ENCODE results near the gene PPM1E.
"Not testable (repeated sequence)": the region's sequence is repeated elsewhere in the genome, so short reads cannot be mapped to it uniquely, and the experiment has no call there.

The PPM1E gene

DNA sequence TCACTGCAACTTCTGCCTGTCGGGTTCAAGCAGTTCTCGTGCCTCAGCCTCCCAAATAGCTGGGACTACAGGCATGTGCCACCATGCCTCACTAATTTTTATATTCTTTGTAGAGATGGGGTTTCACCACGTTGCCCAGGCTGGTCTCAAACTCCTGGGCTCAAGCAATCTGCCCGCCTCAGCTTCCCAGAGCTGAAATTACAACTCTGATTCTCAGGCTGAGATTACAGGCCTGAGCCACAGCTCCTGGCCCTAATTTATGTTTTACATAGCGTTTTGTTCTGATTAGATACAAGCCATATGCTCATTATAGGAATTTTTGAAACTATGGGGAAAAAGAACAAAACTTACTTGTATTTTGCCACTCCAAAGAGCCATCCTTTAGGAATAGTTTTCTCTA lies 22.8 kb downstream of the PPM1E start:
- DNase-seq (ENCODE audit: insufficient read length, low spot score); FAIRE-seq: not testable (repeated sequence)

DNA sequence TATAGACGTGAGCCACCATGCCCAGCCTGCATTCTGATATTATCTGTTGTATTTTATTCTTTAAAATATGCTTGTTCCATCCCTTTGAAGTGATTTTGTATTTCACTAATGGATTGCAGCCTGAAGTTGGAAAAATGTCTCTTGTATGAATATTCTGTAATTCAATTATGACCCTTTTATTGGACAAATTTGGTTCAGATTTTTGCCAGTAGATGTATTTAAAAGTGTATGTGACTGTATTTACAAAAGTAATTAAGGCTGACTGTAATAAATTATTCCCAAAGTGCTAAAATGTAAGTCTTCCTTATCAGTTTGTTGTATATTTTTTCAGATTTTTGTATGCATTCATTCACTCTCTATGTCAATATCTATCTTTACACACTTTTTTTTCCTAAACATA lies 23.8 kb downstream of the PPM1E start:
- FAIRE-seq: no peak
- DNase-seq (ENCODE audit: insufficient read length, low spot score): no peak

- DNase-seq (ENCODE audit: insufficient read length, low spot score): no peak
- FAIRE-seq: no peak
These were observed 27.7 kb downstream of the PPM1E start for GRCh38 chr17:58783380-58783779.

GRCh38 chr17:58785097-58785496 lies 29.4 kb downstream of the PPM1E start:
- DNase-seq (ENCODE audit: insufficient read length, low spot score): no peak
- FAIRE-seq: no peak

DNA sequence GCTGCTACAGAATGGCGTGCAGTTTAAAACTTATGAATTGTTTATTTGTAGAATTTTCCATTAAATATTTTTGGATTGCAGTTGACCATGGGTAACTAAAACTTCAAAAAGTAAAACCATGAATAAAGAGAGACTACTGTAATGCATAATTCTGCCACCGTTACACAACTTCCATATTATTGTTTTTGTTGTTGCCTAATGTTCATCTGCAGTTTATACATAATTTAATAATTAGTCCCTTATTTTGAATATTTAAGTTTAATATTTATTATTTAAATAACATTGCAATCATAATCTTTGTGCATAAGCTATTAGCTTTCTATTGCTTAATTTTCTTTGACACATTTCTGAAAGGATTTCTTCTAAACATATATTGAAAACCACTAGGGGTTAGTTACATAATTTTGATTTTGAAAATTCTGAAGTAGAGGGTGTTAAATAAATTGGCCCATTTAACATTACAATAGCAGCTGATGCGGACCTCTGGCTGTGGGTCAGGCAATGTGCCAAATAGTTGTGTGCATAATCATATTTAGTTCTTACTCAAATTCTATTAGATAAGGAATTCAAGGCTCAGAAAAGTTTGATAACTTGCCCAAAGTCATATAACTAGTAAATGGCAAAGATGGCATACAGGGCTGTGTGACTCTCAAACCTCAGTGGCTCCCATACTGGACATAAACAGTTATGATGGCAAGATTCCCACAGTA lies 31.1 kb downstream of the PPM1E start:
- FAIRE-seq: no peak
- no peak for DNase-seq (ENCODE audit: insufficient read length, low spot score)

DNA sequence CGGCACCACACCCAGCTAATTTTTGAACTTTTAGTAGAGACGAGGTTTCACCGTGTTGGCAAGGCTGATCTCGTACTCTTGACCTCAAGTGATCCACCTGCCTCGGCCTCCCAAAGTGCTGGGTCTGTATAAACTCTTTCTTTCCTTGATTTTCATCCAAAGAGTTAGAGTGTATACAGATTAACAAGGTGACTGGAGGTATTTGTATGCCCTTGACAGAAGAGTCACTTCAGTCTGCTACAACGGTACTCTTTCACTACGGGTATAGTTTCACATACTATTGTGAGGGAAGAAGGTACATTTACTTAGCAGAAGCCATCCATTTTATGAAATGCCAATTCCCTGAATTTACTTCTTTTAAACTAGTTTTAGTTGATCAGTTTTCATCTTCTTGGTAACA lies 32.5 kb downstream of the PPM1E start:
- no peak for FAIRE-seq

DNA sequence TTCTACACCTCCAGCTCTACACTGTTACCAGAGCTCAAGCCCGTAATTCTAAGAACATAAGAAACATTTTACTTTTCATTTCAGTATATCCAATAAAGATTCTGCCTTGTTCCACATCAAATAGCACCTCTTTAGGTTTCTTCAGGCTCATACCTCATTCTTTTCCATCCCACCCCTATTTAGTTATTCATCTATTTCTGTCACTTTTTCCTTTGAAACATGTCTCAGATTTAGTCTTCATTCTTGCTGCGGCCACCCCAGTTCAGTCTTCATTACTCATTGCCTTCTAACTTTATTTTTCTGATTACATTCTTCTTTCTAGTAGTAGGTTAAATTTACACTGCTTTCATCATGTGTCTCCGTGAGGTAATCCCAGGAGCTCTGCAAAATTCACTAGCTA lies 33.5 kb downstream of the PPM1E start:
- no peak for DNase-seq (ENCODE audit: insufficient read length, low spot score)
- FAIRE-seq: no peak

More for the DNA sequence above, 32.5 kb downstream of the PPM1E start:
- no peak for DNase-seq (ENCODE audit: insufficient read length, low spot score)

- DNase-seq (ENCODE audit: insufficient read length, low spot score): no peak
- FAIRE-seq: no peak
These were observed 34.2 kb downstream of the PPM1E start for GRCh38 chr17:58789831-58790230.

DNA sequence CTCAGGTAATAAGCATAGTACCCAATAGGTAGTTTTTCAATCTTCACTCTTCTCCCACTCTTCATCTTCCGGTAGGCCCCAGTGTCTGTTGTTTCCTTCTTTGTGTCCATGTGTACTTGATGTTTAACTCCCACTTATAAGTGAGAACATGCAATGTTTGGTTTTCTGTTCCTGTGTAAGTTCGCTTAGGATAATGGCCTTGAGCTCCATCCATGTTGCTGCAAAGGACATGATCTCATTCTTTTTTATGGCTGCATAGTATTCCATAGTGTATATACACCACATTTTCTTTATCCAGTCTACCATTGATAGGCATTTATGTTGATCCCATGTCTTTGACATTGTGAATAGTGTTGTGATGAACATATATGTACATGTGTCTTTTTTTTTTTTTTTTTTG lies 38.9 kb downstream of the PPM1E start:
- not testable (repeated sequence) for DNase-seq (ENCODE audit: insufficient read length, low spot score); FAIRE-seq

GRCh38 chr17:58802188-58802587 lies 46.5 kb downstream of the PPM1E start:
- FAIRE-seq: no peak
- no peak for DNase-seq (ENCODE audit: insufficient read length, low spot score)

DNA sequence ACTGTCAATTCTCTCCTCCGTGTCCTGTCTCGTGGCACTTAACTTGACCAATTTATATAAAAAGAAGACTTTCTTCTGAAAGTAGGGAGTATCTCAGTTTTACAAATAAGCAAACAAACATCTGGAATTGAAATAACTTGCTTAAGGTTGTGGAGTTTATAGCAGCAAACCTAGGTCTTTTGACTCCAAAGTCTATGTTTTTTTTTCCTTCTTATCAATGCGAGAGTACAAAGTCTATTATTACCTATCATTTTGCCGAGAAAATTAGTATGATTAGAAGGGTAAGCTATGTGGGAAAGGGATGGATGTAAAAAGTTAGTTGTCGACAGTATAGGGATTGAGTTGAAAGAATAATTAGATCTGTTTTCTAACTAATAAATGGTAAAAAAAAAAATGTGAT lies 50.4 kb downstream of the PPM1E start:
- DNase-seq (ENCODE audit: insufficient read length, low spot score) (no peak), FAIRE-seq (no peak)

- no peak for DNase-seq (ENCODE audit: insufficient read length, low spot score)
- no peak for FAIRE-seq
These were observed 53.2 kb downstream of the PPM1E start for GRCh38 chr17:58808609-58809563.

- DNase-seq (ENCODE audit: insufficient read length, low spot score): no peak
- no peak for FAIRE-seq
These were observed 53.9 kb downstream of the PPM1E start for GRCh38 chr17:58809564-58809936.

DNA sequence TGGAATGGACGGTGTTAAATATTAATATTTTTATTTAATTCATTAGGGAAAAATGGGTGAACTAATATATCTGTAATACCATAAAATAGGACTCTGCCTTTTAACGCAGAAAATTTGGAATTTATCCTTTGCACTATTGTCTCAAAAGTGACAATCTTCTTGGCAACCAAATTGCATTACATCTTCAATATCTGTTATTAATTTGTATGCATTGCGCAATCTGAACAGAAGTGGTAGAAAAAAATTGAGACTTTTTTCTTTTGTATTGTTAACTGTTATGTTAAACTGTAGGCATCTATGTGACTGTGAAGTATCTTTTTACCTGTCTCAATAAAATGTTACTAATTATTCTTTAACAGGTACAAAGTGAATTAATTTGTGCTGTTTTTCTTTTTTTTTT lies 55.6 kb downstream of the PPM1E start:
- DNase-seq (ENCODE audit: insufficient read length, low spot score): no peak
- no peak for FAIRE-seq

- FAIRE-seq: no peak
- DNase-seq (ENCODE audit: insufficient read length, low spot score): no peak
These were observed 58.1 kb downstream of the PPM1E start for GRCh38 chr17:58813712-58814111.

- DNase-seq (ENCODE audit: insufficient read length, low spot score): no peak
- FAIRE-seq: no peak
These were observed 63.0 kb downstream of the PPM1E start for GRCh38 chr17:58818654-58819053.

GRCh38 chr17:58822148-58823050 lies 66.7 kb downstream of the PPM1E start:
- DNase-seq (ENCODE audit: insufficient read length, low spot score) (no peak), FAIRE-seq (no peak)

- no peak for FAIRE-seq
- DNase-seq (ENCODE audit: insufficient read length, low spot score): no peak
These were observed 67.4 kb downstream of the PPM1E start for GRCh38 chr17:58823051-58823525.

DNA sequence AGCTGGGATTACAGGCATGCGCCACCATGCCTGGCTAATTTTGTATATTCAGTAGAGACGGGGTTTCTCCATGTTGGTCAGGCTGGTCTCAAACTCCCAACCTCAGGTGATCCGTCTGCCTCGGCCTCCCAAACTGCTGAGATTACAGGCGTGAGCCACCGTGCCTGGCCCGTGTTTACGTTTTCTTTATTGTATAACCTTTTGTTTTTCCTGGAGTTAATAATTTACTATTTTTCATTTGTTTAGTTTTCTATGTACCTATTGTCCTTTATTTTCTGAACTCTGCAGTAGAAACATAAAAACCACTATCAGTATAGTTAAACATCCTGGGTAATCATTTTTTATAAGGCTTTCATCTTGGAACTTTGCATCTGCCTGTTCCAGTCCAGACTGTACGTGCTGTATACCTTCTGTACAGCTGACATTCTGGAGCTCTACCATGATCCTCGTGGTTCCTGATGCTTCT lies 73.6 kb downstream of the PPM1E start:
- FAIRE-seq (no peak), DNase-seq (ENCODE audit: insufficient read length, low spot score) (no peak)

GRCh38 chr17:58831780-58832179 lies 76.1 kb downstream of the PPM1E start:
- FAIRE-seq: no peak
- DNase-seq (ENCODE audit: insufficient read length, low spot score): no peak

GRCh38 chr17:58832514-58832913 lies 76.9 kb downstream of the PPM1E start:
- FAIRE-seq: no peak

More at GRCh38 chr17:58832514-58832913, 76.9 kb downstream of the PPM1E start:
- no peak for DNase-seq (ENCODE audit: insufficient read length, low spot score)
